Spleen (tissue), 7 donors: Measurements from ENCODE around the gene ZFP3.
"Not testable (repeated sequence)": the region's sequence is repeated elsewhere in the genome, so short reads cannot be mapped to it uniquely, and the experiment has no call there.

ENCODE experiments used
- CTCF ChIP-seq, 11 experiments: fragments of 200-600 bp in 7 of 11; fragments of 450-650 bp in 4 of 11; sonication (generic) in 4 of 11; IDR thresholded peaks in 8 of 11; conservative IDR thresholded peaks in 3 of 11; 1 replicate in 7 of 11; 2 replicates in 4 of 11; pipeline versions ENCODE4 v1.4.0 to v1.8.0; 2016 to 2021; ENCODE audit warnings: antibody characterized with exemption in 11 of 11, inconsistent platforms in 4 of 11, mild to moderate bottlenecking in 1 of 11
- POLR2A ChIP-seq, 3 donors: fragments of 450-650 bp; IDR thresholded peaks; one replicate each; pipeline ENCODE4 v1.5.1; 2017; ENCODE audit warnings: antibody characterized with exemption in 3 of 3, mild to moderate bottlenecking in 1 of 3
- POLR2AphosphoS5 ChIP-seq, 3 donors: sonication (generic); formaldehyde crosslinking; IDR thresholded peaks; one replicate each; pipeline ENCODE4 v1.5.1; 2017; ENCODE audit warnings: antibody characterized with exemption in 3 of 3
- donor health status: DM: no; HTN: no; CAD: no; lungs with moderate emphysema.
- donor health status: DM: no; HTN: no; CAD: no.
- donor health status: DM: no; HTN: no; CAD: no.

DNA sequence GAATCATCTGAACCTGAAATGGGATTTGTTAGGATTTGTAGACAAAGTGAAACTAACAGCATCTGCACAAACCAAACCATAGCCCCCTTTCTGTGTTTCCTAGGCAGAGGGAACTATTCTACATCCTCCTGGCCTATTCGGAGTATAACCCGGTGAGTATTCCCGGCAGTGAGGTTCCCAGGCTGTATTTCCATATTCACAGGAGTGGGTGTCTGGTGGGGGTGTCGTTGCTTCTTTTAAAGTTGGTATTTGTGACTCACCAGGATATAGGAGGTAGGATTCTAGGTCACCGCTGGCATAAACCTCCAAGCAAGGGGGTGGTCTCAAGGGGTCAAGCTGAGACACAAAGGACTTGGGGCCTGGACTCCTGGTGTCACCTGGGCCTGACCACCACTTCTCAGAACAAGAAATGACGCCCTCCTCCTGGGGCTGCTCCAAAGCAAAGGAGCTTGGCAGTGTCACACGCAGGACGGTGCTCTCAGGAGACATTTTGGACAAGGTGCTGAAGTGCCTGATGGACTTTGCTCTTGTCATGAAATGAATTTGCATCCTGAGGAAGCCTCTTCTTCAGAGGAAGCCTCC is 57.0 kb downstream of the ZFP3 start:
- not testable (repeated sequence) for TF ChIP-seq CTCF (IDR thresholded peaks at IDR 0.05 in 8 of 11, conservative IDR thresholded peaks at IDR 0.05 in 3 of 11); POLR2A (IDR thresholded peaks at IDR 0.05); POLR2AphosphoS5 (IDR thresholded peaks at IDR 0.05)
